ENCODE results near the gene SMARCE1. TPM values are rescaled to one million over a fixed set of nuclear protein-coding genes. Genes with fewer than 3 reads are reported as not detected.

The SMARCE1 gene
- total and polyA plus RNA-seq, 8 donors, result 27.5 to 125 (median 86.3) TPM

- no peak for DNase-seq
- intact Hi-C loops (cut with DNase I; ENCODE audit: low total_unique reads), result no loop called here
- no peaks in the 10 kb centered on the region for H3K36me3 ChIP-seq
- H3K27ac ChIP-seq, result no peak overlapping the region
- H3K27me3 ChIP-seq, result peaks cover 0 to 4% (median 0%) of the 10 kb centered on the region in 3 donors
- no peak overlapping the region for H3K4me3 ChIP-seq
- no peaks in the 10 kb centered on the region for H3K9me3 ChIP-seq
- 84 to 90% (median 87%) methylated on average over 7 of the region's 7 CpGs for WGBS, 5 donors
- H3K4me1 ChIP-seq, result peaks cover 0 to 1% (median 0%) of the 10 kb centered on the region in 4 donors
- no peak for TF ChIP-seq CTCF (IDR thresholded peaks at IDR 0.05)
- TF ChIP-seq EP300 (IDR thresholded peaks at IDR 0.05), result no peak
- no peak for TF ChIP-seq POLR2AphosphoS5 (IDR thresholded peaks at IDR 0.05)
- no peak for TF ChIP-seq POLR2A (IDR thresholded peaks at IDR 0.05)
These were observed 12.3 kb upstream of the SMARCE1 start for GRCh38 chr17:40659911-40660310.

- Histone ChIP-seq H3K4me3 (no peak overlapping the region), H3K27me3 (no peaks in the 10 kb centered on the region), H3K27ac (no peak overlapping the region), H3K9me3 (no peaks in the 10 kb centered on the region), H3K36me3 (no peaks in the 10 kb centered on the region), H3K4me1 (no peaks in the 10 kb centered on the region)
- intact Hi-C loops (cut with DNase I; ENCODE audit: low total_unique reads), result no loop called here
- TF ChIP-seq EP300 (IDR thresholded peaks at IDR 0.05) (no peak), CTCF (IDR thresholded peaks at IDR 0.05) (no peak), POLR2A (IDR thresholded peaks at IDR 0.05) (no peak), POLR2AphosphoS5 (IDR thresholded peaks at IDR 0.05) (no peak)
- no peak for DNase-seq
These were observed 10.8 kb upstream of the SMARCE1 start for GRCh38 chr17:40658396-40658795.

DNA sequence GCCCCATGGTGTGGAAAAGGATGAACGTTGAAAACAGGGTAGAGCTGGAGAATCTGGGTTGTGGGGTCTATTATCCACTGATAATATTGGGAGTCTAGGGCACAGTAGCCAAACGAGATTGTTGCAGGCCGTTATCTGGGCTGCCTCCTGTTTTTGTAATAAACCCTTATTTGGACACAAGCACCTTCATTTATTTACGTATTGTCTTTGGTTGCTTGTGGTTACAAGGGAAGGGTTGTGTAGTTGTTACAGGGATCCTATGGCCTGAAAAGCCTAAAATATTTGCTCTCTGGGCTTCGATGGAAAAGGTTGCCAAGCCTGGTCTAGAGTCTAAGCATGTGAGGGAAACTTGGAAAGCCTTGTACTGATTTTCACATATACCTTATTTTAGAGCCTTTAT lies 4.3 kb upstream of the SMARCE1 start:
- H3K27ac ChIP-seq, result no peak overlapping the region
- H3K4me1 ChIP-seq, result peaks cover 9 to 15% (median 12%) of the 10 kb centered on the region in 4 donors
- no peaks in the 10 kb centered on the region for H3K36me3 ChIP-seq
- no peak for DNase-seq
- no peaks in the 10 kb centered on the region for H3K27me3 ChIP-seq
- intact Hi-C loops (cut with DNase I; ENCODE audit: low total_unique reads), result no loop called here
- H3K9me3 ChIP-seq, result no peaks in the 10 kb centered on the region
- no peak for TF ChIP-seq EP300 (IDR thresholded peaks at IDR 0.05)
- no peak for TF ChIP-seq POLR2A (IDR thresholded peaks at IDR 0.05)
- TF ChIP-seq POLR2AphosphoS5 (IDR thresholded peaks at IDR 0.05), result no peak
- no peak for TF ChIP-seq CTCF (IDR thresholded peaks at IDR 0.05)
- H3K4me3 ChIP-seq, result no peak overlapping the region
- WGBS, 5 donors, result 48 to 67% (median 57%) methylated on average over 5 of the region's 5 CpGs

DNA sequence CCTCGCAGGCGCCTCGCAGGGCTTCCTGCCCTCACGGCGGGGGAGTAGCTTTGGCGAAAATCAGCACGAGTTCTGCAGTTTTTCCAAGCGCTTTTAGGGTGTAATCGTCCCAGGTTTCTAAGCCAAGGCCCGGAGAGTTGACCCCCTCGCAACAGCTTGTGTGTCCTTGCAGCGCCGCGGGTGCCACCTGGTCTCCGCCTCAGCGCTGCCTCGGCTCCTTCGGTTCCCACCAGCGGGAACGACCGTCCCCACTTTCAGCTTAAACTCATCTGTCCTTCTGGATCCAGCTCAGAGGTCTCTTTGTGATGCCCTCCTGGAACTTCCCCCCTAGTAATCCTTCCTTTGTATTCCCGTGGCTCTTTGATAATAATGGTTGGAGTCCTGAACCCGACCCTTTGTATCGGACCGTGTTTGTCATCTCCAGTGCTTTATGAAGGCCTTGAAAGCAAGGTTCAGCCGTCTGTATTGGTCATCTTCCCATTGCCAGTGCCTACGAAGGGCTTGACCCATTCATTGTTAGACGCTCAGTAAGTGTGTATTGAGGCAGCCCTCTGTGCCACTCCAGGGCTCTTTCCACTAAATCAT lies 858 bp upstream of the SMARCE1 start:
- H3K27me3 ChIP-seq, result no peaks in the 10 kb centered on the region
- no peaks in the 10 kb centered on the region for H3K9me3 ChIP-seq
- 2 to 4% (median 3%) methylated on average over 25 to 28 of the region's 28 CpGs for WGBS, 5 donors
- peaks cover 0 to 19% (median 16%) of the 10 kb centered on the region in 4 donors for H3K36me3 ChIP-seq
- H3K4me3 ChIP-seq, result peak overlapping the region; percentile 65 to 91 (median 85)
- H3K27ac ChIP-seq, result peak overlapping the region; percentile 92 to 99 (median 97)
- DNase-seq, result peak in 1 of 2 donors; percentile 37
- no peak for TF ChIP-seq EP300 (IDR thresholded peaks at IDR 0.05)
- TF ChIP-seq POLR2A (IDR thresholded peaks at IDR 0.05), result no peak
- TF ChIP-seq POLR2AphosphoS5 (IDR thresholded peaks at IDR 0.05), result no peak
- TF ChIP-seq CTCF (IDR thresholded peaks at IDR 0.05), result no peak
- intact Hi-C loops (cut with DNase I; ENCODE audit: low total_unique reads), result no loop called here
- peaks cover 21 to 47% (median 36%) of the 10 kb centered on the region in 4 donors for H3K4me1 ChIP-seq

Data from stomach (tissue), 9 donors.